D721Med (cell line): ENCODE results near the gene NRG3.

Experiments
- DNase-seq: peaks from one replicate; pipeline ENCODE4 v3.0.0; 2011; ENCODE audit warnings: low spot score; ENCODE audit not compliant: insufficient read length
- FAIRE-seq: peaks from 2 replicates; lab custom pipeline; 2011; peaks lifted over from hg19 to GRCh38; lab: Jason Lieb, UNC
- CTCF ChIP-seq: IDR thresholded peaks from 2 replicates; pipeline ENCODE4 v1.5.1; 2012; ENCODE audit warnings: mild to moderate bottlenecking, control low read depth; ENCODE audit not compliant: insufficient read depth; ENCODE audit errors: missing control alignments

NRG3 gene

DNA sequence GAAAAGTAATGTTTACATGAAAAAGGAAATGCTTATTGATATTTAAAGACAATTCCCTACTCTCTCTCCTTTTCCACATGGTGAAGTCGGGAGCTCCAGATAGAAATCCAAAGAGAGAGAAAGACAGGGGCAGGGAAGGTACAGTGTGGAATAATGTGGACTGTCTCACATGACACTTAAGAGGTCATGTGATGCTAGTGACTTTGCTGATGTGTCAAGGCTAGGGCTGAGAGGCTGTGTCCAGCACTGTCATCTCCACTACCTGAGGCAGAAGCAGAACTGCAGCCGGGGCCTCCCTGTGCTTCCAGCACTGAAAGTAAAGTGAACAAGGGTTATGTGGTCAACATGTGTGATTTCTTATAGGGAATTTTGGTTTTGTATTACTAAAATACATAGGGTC, 26.0 kb downstream of the NRG3 start:
- FAIRE-seq (no peak), DNase-seq (no peak)
- no peak for TF ChIP-seq CTCF

DNA sequence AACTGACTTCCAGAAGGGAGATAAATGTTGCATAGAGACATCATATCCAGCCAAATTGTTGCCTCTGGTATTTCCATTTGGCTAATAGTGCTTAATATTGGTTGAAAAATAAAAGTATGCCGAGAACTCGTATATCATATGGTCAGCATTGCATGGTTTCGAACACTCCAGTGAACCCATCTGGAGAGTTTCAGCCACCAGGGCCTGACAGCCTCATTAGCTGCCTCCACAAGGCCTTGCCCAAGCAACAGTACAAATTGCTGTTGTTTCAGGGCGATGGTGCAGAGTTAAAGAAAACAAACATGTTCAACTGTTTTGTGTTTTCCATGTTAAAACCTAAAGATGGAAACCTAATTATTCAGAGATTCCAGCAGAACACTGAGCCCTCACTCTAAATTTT, 28.5 kb downstream of the NRG3 start:
- DNase-seq = no peak

GRCh38 chr10:81905161-81905560, 30.2 kb downstream of the NRG3 start:
- DNase-seq (no peak), FAIRE-seq (no peak)
- TF ChIP-seq CTCF = no peak

More for the DNA sequence above, 28.5 kb downstream of the NRG3 start:
- no peak for TF ChIP-seq CTCF
- FAIRE-seq = no peak

- FAIRE-seq = no peak
- DNase-seq = no peak
- TF ChIP-seq CTCF = no peak
Observed at GRCh38 chr10:81909453-81909852, 34.5 kb downstream of the NRG3 start.

DNA sequence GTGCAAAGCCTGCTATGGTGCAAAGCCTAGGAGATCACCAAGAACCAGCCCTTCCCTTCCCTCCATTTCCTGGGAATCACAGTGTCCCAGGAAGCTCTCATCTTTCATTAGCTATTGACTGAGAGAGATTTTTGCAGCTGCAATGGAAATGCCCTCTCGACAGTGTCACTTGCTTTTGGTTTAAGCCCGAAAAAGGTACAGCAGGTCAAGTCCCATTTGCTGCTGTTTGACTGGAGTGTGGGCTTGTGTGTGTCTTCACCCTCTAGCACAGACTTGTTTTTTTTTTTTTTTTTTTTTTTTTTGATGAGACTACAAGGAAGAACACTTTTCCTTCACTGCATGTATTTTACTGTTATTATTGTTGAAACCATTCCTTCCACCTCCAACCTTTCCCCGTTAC, 36.3 kb downstream of the NRG3 start:
- FAIRE-seq (no peak), DNase-seq (no peak)
- TF ChIP-seq CTCF = no peak

GRCh38 chr10:81914736-81915503, 39.9 kb downstream of the NRG3 start:
- DNase-seq (no peak), FAIRE-seq (no peak)
- no peak for TF ChIP-seq CTCF

DNA sequence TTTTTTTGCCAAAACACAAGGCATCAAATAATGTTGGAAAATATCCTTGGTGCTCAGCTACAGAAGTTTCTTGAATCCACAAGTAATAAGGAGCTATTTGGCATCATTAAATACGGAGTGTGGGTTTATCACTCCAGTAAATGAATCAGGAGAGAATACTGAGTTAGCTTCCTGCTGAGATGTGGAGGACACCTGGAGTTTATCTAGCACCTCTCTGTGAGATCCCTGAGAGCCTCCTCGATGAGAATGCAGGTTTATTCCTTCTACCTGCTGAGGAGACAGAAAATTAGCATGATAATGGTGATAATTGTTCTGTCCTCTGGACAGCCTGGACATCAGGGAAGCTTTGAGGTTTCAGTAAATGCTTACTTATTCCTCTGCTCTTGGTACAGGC, 40.5 kb downstream of the NRG3 start:
- no peak for TF ChIP-seq CTCF
- no peak for FAIRE-seq
- DNase-seq = no peak
